AG04450 (cell line): ENCODE measurements around the gene TRRAP. TPM values are rescaled to one million over a fixed set of nuclear protein-coding genes. Genes with fewer than 3 reads are reported as not detected.

Experiments
- CTCF ChIA-PET: fragments of 300-600, 350-600 bp; formaldehyde crosslinking; extraction: SDS; loops from one replicate; lab custom pipeline; 2022; ENCODE audit warnings: antibody characterized with exemption, inconsistent platforms; lab: Charles Lee
- POLR2A ChIA-PET: fragments of 350-600 bp; formaldehyde crosslinking; extraction: SDS; loops from one replicate; lab custom pipeline; 2021; ENCODE audit warnings: antibody characterized with exemption, inconsistent platforms; lab: Yijun Ruan, JAX
- DNase-seq: peaks from one replicate; pipeline ENCODE4 v3.0.0-alpha.2; 2011; ENCODE audit warnings: low read depth, low spot score
- H3K27ac ChIP-seq: one replicate; pipeline ENCODE4 v1.5.1; 2012; ENCODE audit warnings: low read depth, low read length, control low read depth
- H3K27me3 ChIP-seq: one replicate; pipeline ENCODE4 v1.6.0; 2012; ENCODE audit warnings: low read length; ENCODE audit not compliant: control insufficient read depth, insufficient read depth
- H3K4me3 ChIP-seq: 2 replicates; pipeline ENCODE4 v1.5.1; 2011; ENCODE audit warnings: mild to moderate bottlenecking, low read depth, low read length, control low read depth
- H3K9me3 ChIP-seq: 2 replicates; pipeline ENCODE4 v1.5.1; 2012; ENCODE audit warnings: low read length; ENCODE audit not compliant: control insufficient read depth, insufficient read depth
- CTCF ChIP-seq: IDR thresholded peaks from 2 replicates; pipeline ENCODE4 v1.5.1; 2011; ENCODE audit warnings: low read depth, low read length, control low read depth, inconsistent platforms
- polyA plus RNA-seq: library from polyadenylated mRNA; depleted of rRNA; stranded (reverse); fragments of >200 nt; gene quantifications from 2 replicates; pipeline ENCODE4 v1.2.3, GENCODE V29; 2011

TRRAP gene
- polyA plus RNA-seq, 1 experiment: 20.6 TPM

DNA sequence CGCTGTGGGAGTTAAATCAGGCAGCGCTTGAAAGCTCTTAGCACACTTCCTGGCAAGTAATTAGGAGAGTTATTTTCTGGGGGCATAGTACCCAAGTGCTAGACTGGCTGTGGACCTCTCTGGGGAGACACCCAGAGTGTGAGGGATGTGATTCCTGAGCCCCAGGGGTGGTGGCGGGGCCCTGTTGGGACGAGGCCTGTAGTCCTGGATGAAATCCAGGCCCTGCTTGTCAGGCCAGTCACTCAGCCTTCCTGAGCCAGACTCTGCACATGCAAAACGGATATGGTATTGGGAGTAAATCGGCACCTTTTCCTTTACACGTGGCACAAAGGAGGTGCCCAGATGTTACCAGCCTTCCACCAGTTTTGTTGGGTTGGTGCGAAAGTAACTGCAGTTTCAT is 31.2 kb downstream of the TRRAP start:
- no peaks in the 10 kb centered on the region for H3K27me3 ChIP-seq
- CTCF ChIA-PET: no interaction called here
- DNase-seq: no peak

GRCh38 chr7:98910427-98910826 is 32.1 kb downstream of the TRRAP start:
- no peak for TF ChIP-seq CTCF
- no peaks in the 10 kb centered on the region for H3K9me3 ChIP-seq
- no peak for DNase-seq
- H3K27me3 ChIP-seq: no peaks in the 10 kb centered on the region
- ChIA-PET POLR2A (no interaction called here), CTCF (no interaction called here)
- H3K27ac ChIP-seq: no peak overlapping the region
- H3K4me3 ChIP-seq: no peak overlapping the region

More for the DNA sequence above, 31.2 kb downstream of the TRRAP start:
- Histone ChIP-seq H3K9me3 (no peaks in the 10 kb centered on the region), H3K27ac (no peak overlapping the region), H3K4me3 (no peak overlapping the region)
- TF ChIP-seq CTCF: no peak
- POLR2A ChIA-PET: no interaction called here

DNA sequence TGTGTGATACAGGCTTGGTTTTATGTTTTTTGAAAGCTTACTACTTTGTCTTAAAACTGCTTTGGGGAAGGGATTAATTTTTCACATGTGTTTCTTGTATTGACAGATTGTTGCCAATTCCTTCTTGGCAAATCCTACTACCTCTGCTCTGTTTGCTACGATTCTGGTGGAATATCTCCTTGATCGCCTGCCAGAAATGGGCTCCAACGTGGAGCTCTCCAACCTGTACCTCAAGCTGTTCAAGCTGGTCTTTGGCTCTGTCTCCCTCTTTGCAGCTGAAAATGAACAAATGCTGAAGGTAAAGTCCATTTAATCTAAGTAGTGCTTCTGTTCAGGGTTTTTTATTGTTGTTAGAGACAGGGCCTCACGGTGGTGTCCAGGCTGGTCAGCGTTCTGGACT is 33.6 kb downstream of the TRRAP start:
- Histone ChIP-seq H3K9me3 (no peaks in the 10 kb centered on the region), H3K27me3 (no peaks in the 10 kb centered on the region), H3K27ac (no peak overlapping the region), H3K4me3 (no peak overlapping the region)
- ChIA-PET CTCF (no interaction called here), POLR2A (no interaction called here)
- no peak for TF ChIP-seq CTCF
- DNase-seq: no peak

- no peak overlapping the region for H3K4me3 ChIP-seq
- no peaks in the 10 kb centered on the region for H3K27me3 ChIP-seq
- ChIA-PET POLR2A (no interaction called here), CTCF (no interaction called here)
- no peak for DNase-seq
- TF ChIP-seq CTCF: no peak
- H3K27ac ChIP-seq: no peak overlapping the region
- H3K9me3 ChIP-seq: no peaks in the 10 kb centered on the region
Measured at GRCh38 chr7:98913026-98913425, 34.7 kb downstream of the TRRAP start.

GRCh38 chr7:98913612-98914011 is 35.3 kb downstream of the TRRAP start:
- TF ChIP-seq CTCF: peak; percentile 18; the same call in 1 of the 2 replicates
- H3K27me3 ChIP-seq: no peaks in the 10 kb centered on the region
- no peak overlapping the region for H3K4me3 ChIP-seq
- POLR2A ChIA-PET: no interaction called here
- H3K27ac ChIP-seq: no peak overlapping the region
- CTCF ChIA-PET: no interaction called here
- DNase-seq: no peak
- H3K9me3 ChIP-seq: no peaks in the 10 kb centered on the region
